BJ (cell line): ENCODE data around the gene CD101. TPM values are rescaled to one million over a fixed set of nuclear protein-coding genes. Genes with fewer than 3 reads are reported as not detected.
"Not testable (repeated sequence)": the region's sequence is repeated elsewhere in the genome, so short reads cannot be mapped to it uniquely, and the experiment has no call there.

ENCODE experiments used
- CTCF ChIA-PET: fragments of 350-600 bp; formaldehyde crosslinking; extraction: SDS; loops from one replicate; lab custom pipeline; 2021; ENCODE audit warnings: antibody characterized with exemption, inconsistent platforms; lab: Yijun Ruan, JAX
- POLR2A ChIA-PET: fragments of 300-600 bp; sonication (Branson Sonifier 250); formaldehyde crosslinking; extraction: SDS; loops from one replicate; lab custom pipeline; 2021; ENCODE audit warnings: antibody characterized with exemption; lab: Charles Lee
- DNase-seq: peaks from one replicate; pipeline ENCODE4 v3.0.0-alpha.2; 2011; ENCODE audit warnings: low read depth
- H3K27me3 ChIP-seq: 2 replicates; pipeline ENCODE4 v1.6.0; 2011; ENCODE audit warnings: low read length; ENCODE audit not compliant: control insufficient read depth, insufficient read depth
- H3K36me3 ChIP-seq: 2 replicates; pipeline ENCODE4 v1.5.1; 2011; ENCODE audit warnings: low read length; ENCODE audit not compliant: control insufficient read depth, insufficient read depth
- H3K4me3 ChIP-seq: 2 replicates; pipeline ENCODE4 v1.5.1; 2011; ENCODE audit warnings: low read depth, mild to moderate bottlenecking, control low read depth, low read length
- CTCF ChIP-seq: IDR thresholded peaks from 2 replicates; pipeline ENCODE4 v1.5.1; 2011; ENCODE audit warnings: low read depth, mild to moderate bottlenecking, control low read depth, inconsistent platforms, low read length, moderate library complexity; ENCODE audit not compliant: insufficient read depth
- polyA plus RNA-seq: library from polyadenylated mRNA; depleted of rRNA; stranded (reverse); fragments of >200 nt; gene quantifications from 2 replicates; pipeline ENCODE4 v1.2.3, GENCODE V29; 2011

The CD101 gene
- polyA plus RNA-seq, 1 experiment: 0.12 TPM

DNA sequence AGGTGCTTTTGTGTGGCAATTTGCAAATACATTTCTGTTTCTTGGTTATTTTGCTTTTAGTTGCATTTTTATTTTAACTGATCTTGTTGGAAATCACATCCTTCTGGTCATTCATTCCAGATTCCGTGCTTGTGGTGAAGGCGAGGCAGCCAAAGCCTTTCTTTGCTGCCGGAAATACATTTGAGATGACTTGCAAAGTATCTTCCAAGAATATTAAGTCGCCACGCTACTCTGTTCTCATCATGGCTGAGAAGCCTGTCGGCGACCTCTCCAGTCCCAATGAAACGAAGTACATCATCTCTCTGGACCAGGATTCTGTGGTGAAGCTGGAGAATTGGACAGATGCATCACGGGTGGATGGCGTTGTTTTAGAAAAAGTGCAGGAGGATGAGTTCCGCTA, 34.8 kb upstream of the CD101 start:
- Histone ChIP-seq H3K4me3 (no peak overlapping the region), H3K36me3 (no peaks in the 10 kb centered on the region), H3K27me3 (no peaks in the 10 kb centered on the region)
- no peak for TF ChIP-seq CTCF
- ChIA-PET CTCF (no interaction called here), POLR2A (no interaction called here)
- DNase-seq: peak; percentile 31

DNA sequence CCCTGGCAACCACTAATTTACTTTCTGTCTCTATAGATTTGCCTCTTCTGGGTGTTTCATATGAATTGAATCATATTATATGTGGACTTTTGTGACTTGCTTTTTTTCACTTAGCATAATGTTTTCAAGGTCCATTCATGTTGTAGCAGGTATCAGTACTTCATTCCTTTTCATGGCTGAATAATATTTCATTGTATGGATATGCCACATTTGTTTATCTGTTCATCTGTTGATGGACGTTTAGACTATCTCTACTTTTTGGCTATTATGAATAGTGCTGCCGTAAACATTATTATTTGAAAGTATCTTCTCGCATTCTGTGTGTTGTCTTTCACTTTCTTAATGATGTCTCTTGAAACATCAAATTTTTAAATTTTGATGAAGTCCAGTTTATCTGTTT, 32.8 kb upstream of the CD101 start:
- ChIA-PET POLR2A (no interaction called here), CTCF (no interaction called here)
- Histone ChIP-seq H3K36me3 (no peaks in the 10 kb centered on the region), H3K27me3 (no peaks in the 10 kb centered on the region), H3K4me3 (no peak overlapping the region)
- TF ChIP-seq CTCF: no peak
- no peak for DNase-seq

DNA sequence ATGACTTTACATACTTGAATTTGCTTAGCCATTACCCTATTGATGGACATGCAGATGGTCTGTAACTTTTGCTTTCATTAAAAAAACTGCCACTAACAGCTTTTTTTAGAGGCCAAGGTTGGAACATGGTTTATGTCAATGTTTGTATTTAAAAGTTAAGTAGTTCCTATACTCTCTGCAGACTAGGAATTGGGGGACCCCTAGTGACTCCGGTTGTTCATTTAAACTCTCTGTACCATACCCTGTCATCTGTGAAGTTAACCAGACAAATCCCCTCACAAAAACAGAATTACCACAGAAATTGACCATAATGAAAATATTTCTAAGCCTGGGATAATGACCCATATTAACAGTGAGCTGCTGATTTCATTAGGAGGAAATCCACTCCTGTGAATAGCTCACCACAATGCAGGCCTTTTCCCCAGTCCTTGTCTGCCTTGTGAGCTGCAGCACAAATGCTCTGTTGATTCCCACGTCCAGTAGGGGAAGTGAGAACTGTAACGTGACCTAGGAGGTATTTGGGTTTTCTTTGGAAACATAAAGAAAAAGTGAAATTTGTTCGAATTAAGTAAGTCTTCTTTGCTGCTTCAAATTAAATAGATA, 30.2 kb upstream of the CD101 start:
- CTCF ChIA-PET: interaction anchor here (1.3 kb wide), 1 partner anchor 234 kb away, joined by 4 read pairs; no protein-coding TSS in a partner anchor
- no peak for TF ChIP-seq CTCF
- Histone ChIP-seq H3K27me3 (no peaks in the 10 kb centered on the region), H3K36me3 (no peaks in the 10 kb centered on the region), H3K4me3 (no peak overlapping the region)
- no peak for DNase-seq
- POLR2A ChIA-PET: no interaction called here

DNA sequence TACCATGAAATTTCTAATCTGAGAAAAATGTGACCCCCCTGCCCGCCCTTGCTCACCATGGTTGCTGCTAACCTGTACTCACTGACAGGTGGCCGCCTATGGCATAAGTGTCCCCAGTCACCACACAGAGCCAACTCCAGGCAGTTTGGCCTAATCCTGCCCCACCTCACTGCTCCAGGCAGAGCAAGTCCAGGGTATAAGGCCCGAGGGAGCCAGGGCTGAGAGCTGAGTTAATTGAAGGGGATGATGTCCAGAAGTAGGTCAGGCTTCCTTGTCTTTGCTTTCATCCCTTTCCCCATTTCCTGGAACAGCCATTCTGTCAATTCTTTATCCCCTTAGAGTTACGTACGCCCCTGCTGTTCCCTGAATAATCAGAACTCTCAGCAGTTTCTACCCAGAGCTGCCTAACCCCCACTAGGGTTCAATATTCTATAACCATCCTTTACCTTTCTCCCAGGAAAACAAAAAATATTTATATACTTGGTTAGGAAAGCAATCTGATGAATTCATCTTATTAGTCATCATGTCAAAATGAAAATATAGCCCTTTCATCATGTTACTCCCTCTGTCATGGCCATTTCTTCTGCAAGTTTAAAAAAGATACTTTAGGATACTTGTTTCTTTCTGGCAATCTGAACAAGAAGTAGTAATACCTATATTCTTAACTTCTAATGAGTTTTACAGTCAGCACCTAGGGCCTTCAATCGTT, 29.4 kb upstream of the CD101 start:
- Histone ChIP-seq H3K4me3 (no peak overlapping the region), H3K36me3 (no peaks in the 10 kb centered on the region), H3K27me3 (no peaks in the 10 kb centered on the region)
- TF ChIP-seq CTCF: no peak
- DNase-seq: no peak
- ChIA-PET CTCF (interaction anchor here (1.3 kb wide), 1 partner anchor 235 kb away, joined by 4 read pairs; no protein-coding TSS in a partner anchor), POLR2A (no interaction called here)

DNA sequence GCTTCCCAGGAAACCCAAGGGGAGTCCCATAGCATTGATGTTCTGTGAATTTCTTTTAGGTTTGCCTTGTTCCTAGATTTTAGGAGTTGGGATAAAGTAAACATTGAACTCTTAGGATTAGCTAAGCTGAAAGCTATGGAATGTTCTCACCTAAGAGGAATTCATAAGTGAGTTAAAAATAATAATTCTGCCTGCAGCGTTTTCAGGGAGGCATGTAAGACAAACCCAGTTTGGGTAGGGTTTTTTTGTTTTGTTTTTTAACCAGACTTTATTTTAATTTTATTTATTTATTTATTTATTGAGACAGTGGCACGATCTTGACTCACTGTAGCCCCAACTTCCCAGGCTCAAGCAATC, 28.9 kb upstream of the CD101 start:
- Histone ChIP-seq H3K36me3 (no peaks in the 10 kb centered on the region), H3K27me3 (no peaks in the 10 kb centered on the region), H3K4me3 (no peak overlapping the region)
- POLR2A ChIA-PET: no interaction called here
- CTCF ChIA-PET: interaction anchor here (1.2 to 1.3 kb wide), 2 partner anchors 9 to 235 kb away, joined by 3 to 4 read pairs; no protein-coding TSS in a partner anchor
- TF ChIP-seq CTCF: no peak
- no peak for DNase-seq

GRCh38 chr1:116980309-116980708, 21.3 kb upstream of the CD101 start:
- CTCF ChIA-PET, DNase-seq, POLR2A ChIA-PET, H3K4me3 ChIP-seq, H3K27me3 ChIP-seq, H3K36me3 ChIP-seq: not testable (repeated sequence)
